ENCODE data around the gene ERN1. TPM values are rescaled to one million over a fixed set of nuclear protein-coding genes. Genes with fewer than 3 reads are reported as not detected.
A peak's percentile ranks its signal among the peaks of the same experiment; 100 is the strongest.

Gene ERN1
- total and polyA plus RNA-seq, 2 experiments from 2014 or later, result 10.3 to 16.5 TPM

GRCh38 chr17:64059756-64060155 lies 70.2 kb downstream of the ERN1 start:
- H3K9me2 ChIP-seq (replicated peaks; ENCODE audit: insufficient read depth), result no peaks in the 10 kb centered on the region
- H4K20me1 ChIP-seq (ENCODE audit: insufficient read depth, poor library complexity, severe bottlenecking), result no peaks in the 10 kb centered on the region
- no peak overlapping the region for H3K4me3 ChIP-seq
- TF ChIP-seq EZH2 (IDR thresholded peaks at IDR 0.05; ENCODE audit: borderline replicate concordance), result no peak
- TF ChIP-seq CTCF (IDR thresholded peaks at IDR 0.05; ENCODE audit: poor library complexity), result no peak
- TF ChIP-seq EZH2phosphoT487 (IDR thresholded peaks at IDR 0.05; ENCODE audit: low read depth, severe bottlenecking, unreplicated experiment), result no peak
- WGBS (ENCODE audit: low lambda C conversion rate, missing lambda C conversion rate), result 100% methylated on average over 2 of the region's 2 CpGs
- peak overlapping the region; percentile 21 for H3K27ac ChIP-seq
- H3K4me2 ChIP-seq, result no peak overlapping the region
- no peaks in the 10 kb centered on the region for H3K27me3 ChIP-seq
- H3K9me3 ChIP-seq (ENCODE audit: low read depth), result no peaks in the 10 kb centered on the region
- H3K4me1 ChIP-seq (ENCODE audit: insufficient read depth), result peaks cover 5% of the 10 kb centered on the region
- no peak overlapping the region for H2AFZ ChIP-seq
- no peaks in the 10 kb centered on the region for H3K36me3 ChIP-seq (replicated peaks; ENCODE audit: insufficient read depth, low read depth)
- no peak for DNase-seq (ENCODE audit: low spot score)
- no peaks in the 10 kb centered on the region for H3K79me2 ChIP-seq

GRCh38 chr17:64058621-64059020 lies 71.3 kb downstream of the ERN1 start:
- H4K20me1 ChIP-seq (ENCODE audit: insufficient read depth, poor library complexity, severe bottlenecking), result no peaks in the 10 kb centered on the region
- no peaks in the 10 kb centered on the region for H3K79me2 ChIP-seq
- H3K27me3 ChIP-seq, result no peaks in the 10 kb centered on the region
- TF ChIP-seq EZH2phosphoT487 (IDR thresholded peaks at IDR 0.05; ENCODE audit: low read depth, severe bottlenecking, unreplicated experiment), result no peak
- no peak for TF ChIP-seq CTCF (IDR thresholded peaks at IDR 0.05; ENCODE audit: poor library complexity)
- TF ChIP-seq EZH2 (IDR thresholded peaks at IDR 0.05; ENCODE audit: borderline replicate concordance), result no peak
- H3K4me2 ChIP-seq, result no peak overlapping the region
- no peaks in the 10 kb centered on the region for H3K36me3 ChIP-seq (replicated peaks; ENCODE audit: insufficient read depth, low read depth)
- H3K9me2 ChIP-seq (replicated peaks; ENCODE audit: insufficient read depth), result no peaks in the 10 kb centered on the region
- peaks cover 5% of the 10 kb centered on the region for H3K4me1 ChIP-seq (ENCODE audit: insufficient read depth)
- H3K4me3 ChIP-seq, result no peak overlapping the region
- H3K27ac ChIP-seq, result no peak overlapping the region
- DNase-seq (ENCODE audit: low spot score), result no peak
- H2AFZ ChIP-seq, result no peak overlapping the region
- 87% methylated on average over 5 of the region's 5 CpGs for WGBS (ENCODE audit: low lambda C conversion rate, missing lambda C conversion rate)
- no peaks in the 10 kb centered on the region for H3K9me3 ChIP-seq (ENCODE audit: low read depth)

GRCh38 chr17:64057701-64058263 lies 72.2 kb downstream of the ERN1 start:
- 77% methylated on average over 9 of the region's 9 CpGs for WGBS (ENCODE audit: low lambda C conversion rate, missing lambda C conversion rate)
- Histone ChIP-seq H3K4me2 (no peak overlapping the region), H3K9me2 (replicated peaks; ENCODE audit: insufficient read depth) (no peaks in the 10 kb centered on the region), H3K27me3 (no peaks in the 10 kb centered on the region), H3K27ac (peak overlapping the region; percentile 27), H3K79me2 (no peaks in the 10 kb centered on the region), H3K36me3 (replicated peaks; ENCODE audit: insufficient read depth, low read depth) (no peaks in the 10 kb centered on the region), H3K4me1 (ENCODE audit: insufficient read depth) (peaks cover 5% of the 10 kb centered on the region), H4K20me1 (ENCODE audit: insufficient read depth, poor library complexity, severe bottlenecking) (no peaks in the 10 kb centered on the region), H2AFZ (no peak overlapping the region), H3K9me3 (ENCODE audit: low read depth) (no peaks in the 10 kb centered on the region), H3K4me3 (no peak overlapping the region)
- DNase-seq (ENCODE audit: low spot score), result no peak
- TF ChIP-seq EZH2phosphoT487 (IDR thresholded peaks at IDR 0.05; ENCODE audit: low read depth, severe bottlenecking, unreplicated experiment), result no peak
- no peak for TF ChIP-seq CTCF (IDR thresholded peaks at IDR 0.05; ENCODE audit: poor library complexity)
- TF ChIP-seq EZH2 (IDR thresholded peaks at IDR 0.05; ENCODE audit: borderline replicate concordance), result no peak
